ENCODE results near the gene JAKMIP2. TPM values are rescaled to one million over a fixed set of nuclear protein-coding genes. Genes with fewer than 3 reads are reported as not detected.

The JAKMIP2 gene
- total and polyA plus RNA-seq, 4 donors = 0.93 to 3.8 (median 2.1) TPM

GRCh38 chr5:147631428-147632003, 151.0 kb downstream of the JAKMIP2 start:
- Histone ChIP-seq H3K27me3 (ENCODE audit: control insufficient read depth in 3 of 3, insufficient read depth in 3 of 3, low read length in 2 of 3) (no peaks in the 10 kb centered on the region), H3K36me3 (ENCODE audit: control insufficient read depth in 4 of 4, insufficient read depth in 4 of 4, low read length in 4 of 4) (no peaks in the 10 kb centered on the region), H3K9ac (ENCODE audit: insufficient read depth in 1 of 2, low read length in 2 of 2) (no peak overlapping the region), H3K27ac (ENCODE audit: low read depth in 1 of 2, low read length in 1 of 2) (no peak overlapping the region), H3K4me1 (ENCODE audit: control insufficient read depth in 5 of 5, insufficient read depth in 5 of 5, low read length in 5 of 5) (peaks cover 0 to 4% (median 0%) of the 10 kb centered on the region in 5 donors), H3K4me3 (no peak overlapping the region), H3K9me3 (ENCODE audit: control insufficient read depth in 4 of 4, insufficient read depth in 3 of 4, low read length in 3 of 4) (no peaks in the 10 kb centered on the region)
- WGBS, 2 donors = 93 to 95% methylated on average over 4 of the region's 4 CpGs
- TF ChIP-seq CTCF (IDR thresholded peaks at IDR 0.05; ENCODE audit: control extremely low read depth, extremely low read depth) = no peak
- ATAC-seq (ENCODE audit: insufficient read depth, low FRiP score) = no peak
- DNase-seq = no peak

- no peak overlapping the region for H3K4me3 ChIP-seq
- H3K4me1 ChIP-seq (ENCODE audit: control insufficient read depth in 5 of 5, insufficient read depth in 5 of 5, low read length in 5 of 5) = peaks cover 0 to 4% (median 0%) of the 10 kb centered on the region in 5 donors
- ATAC-seq (ENCODE audit: insufficient read depth, low FRiP score) (no peak), DNase-seq (no peak)
- H3K9ac ChIP-seq (ENCODE audit: insufficient read depth in 1 of 2, low read length in 2 of 2) = no peak overlapping the region
- no peak for TF ChIP-seq CTCF (IDR thresholded peaks at IDR 0.05; ENCODE audit: control extremely low read depth, extremely low read depth)
- 93 to 95% methylated on average over 4 of the region's 4 CpGs for WGBS, 2 donors
- H3K27ac ChIP-seq (ENCODE audit: low read depth in 1 of 2, low read length in 1 of 2) = no peak overlapping the region
- H3K36me3 ChIP-seq (ENCODE audit: control insufficient read depth in 4 of 4, insufficient read depth in 4 of 4, low read length in 4 of 4) = no peaks in the 10 kb centered on the region
- no peaks in the 10 kb centered on the region for H3K9me3 ChIP-seq (ENCODE audit: control insufficient read depth in 4 of 4, insufficient read depth in 3 of 4, low read length in 3 of 4)
- H3K27me3 ChIP-seq (ENCODE audit: control insufficient read depth in 3 of 3, insufficient read depth in 3 of 3, low read length in 2 of 3) = no peaks in the 10 kb centered on the region
Measured at GRCh38 chr5:147629196-147629595, 153.3 kb downstream of the JAKMIP2 start.

- 55 to 58% methylated on average over 8 of the region's 8 CpGs for WGBS, 2 donors
- Histone ChIP-seq H3K9ac (ENCODE audit: insufficient read depth in 1 of 2, low read length in 2 of 2) (no peak overlapping the region), H3K27me3 (ENCODE audit: control insufficient read depth in 3 of 3, insufficient read depth in 3 of 3, low read length in 2 of 3) (no peaks in the 10 kb centered on the region), H3K27ac (ENCODE audit: low read depth in 1 of 2, low read length in 1 of 2) (no peak overlapping the region), H3K9me3 (ENCODE audit: control insufficient read depth in 4 of 4, insufficient read depth in 3 of 4, low read length in 3 of 4) (no peaks in the 10 kb centered on the region), H3K4me3 (no peak overlapping the region), H3K4me1 (ENCODE audit: control insufficient read depth in 5 of 5, insufficient read depth in 5 of 5, low read length in 5 of 5) (peaks cover 0 to 4% (median 0%) of the 10 kb centered on the region in 5 donors), H3K36me3 (ENCODE audit: control insufficient read depth in 4 of 4, insufficient read depth in 4 of 4, low read length in 4 of 4) (no peaks in the 10 kb centered on the region)
- peak; percentile 81 to 90 (median 89) for DNase-seq
- peak; percentile 77 for ATAC-seq (ENCODE audit: insufficient read depth, low FRiP score)
- TF ChIP-seq CTCF (IDR thresholded peaks at IDR 0.05; ENCODE audit: control extremely low read depth, extremely low read depth) = peak; percentile 70
Measured at GRCh38 chr5:147628058-147628895, 154.3 kb downstream of the JAKMIP2 start.

Data from lung (tissue), 12 donors.